Brain pericyte (primary cell): ENCODE results near the gene SHMT2.

ENCODE experiments used
- DNase-seq: peaks from one replicate; pipeline ENCODE4 v3.0.0-alpha.2; 2012; ENCODE audit warnings: low read depth, low spot score

SHMT2 gene

GRCh38 chr12:57196956-57197355 is 32.6 kb upstream of the SHMT2 start:
- DNase-seq = no peak

DNA sequence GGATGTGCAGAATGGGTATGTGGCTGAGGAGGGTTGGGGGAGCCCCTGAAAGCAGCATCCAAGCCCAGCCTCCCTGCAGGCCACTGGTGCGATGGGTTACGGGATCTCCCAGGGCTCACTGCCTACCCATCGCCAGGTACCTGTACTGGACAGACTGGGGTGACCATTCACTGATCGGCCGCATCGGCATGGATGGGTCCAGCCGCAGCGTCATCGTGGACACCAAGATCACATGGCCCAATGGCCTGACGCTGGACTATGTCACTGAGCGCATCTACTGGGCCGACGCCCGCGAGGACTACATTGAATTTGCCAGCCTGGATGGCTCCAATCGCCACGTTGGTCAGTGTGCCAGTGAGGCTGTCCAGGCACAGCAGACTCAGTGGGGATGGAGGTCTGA is 31.2 kb upstream of the SHMT2 start:
- DNase-seq = no peak

- no peak for DNase-seq
These were observed 30.3 kb upstream of the SHMT2 start for GRCh38 chr12:57199191-57199590.

GRCh38 chr12:57200497-57200896 is 29.0 kb upstream of the SHMT2 start:
- no peak for DNase-seq

- no peak for DNase-seq
These were observed 28.3 kb upstream of the SHMT2 start for GRCh38 chr12:57201219-57201618.

- no peak for DNase-seq
These were observed 27.9 kb upstream of the SHMT2 start for GRCh38 chr12:57201631-57202030.

DNA sequence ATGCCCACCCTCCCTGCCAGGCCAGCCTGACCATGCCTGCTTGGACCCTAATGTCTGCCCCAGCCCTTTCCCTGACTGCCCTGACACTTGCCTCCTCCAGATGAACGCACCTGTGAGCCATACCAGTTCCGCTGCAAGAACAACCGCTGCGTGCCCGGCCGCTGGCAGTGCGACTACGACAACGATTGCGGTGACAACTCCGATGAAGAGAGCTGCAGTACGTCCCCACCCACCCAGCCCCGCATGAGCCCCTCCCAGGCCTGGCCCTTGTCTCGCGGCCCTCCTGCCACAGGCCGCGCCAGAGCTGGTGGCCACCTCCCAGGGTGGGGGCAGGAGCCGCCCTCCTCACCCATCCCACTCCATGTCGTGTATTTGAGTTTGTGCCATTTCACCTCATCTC is 27.2 kb upstream of the SHMT2 start:
- DNase-seq = no peak

GRCh38 chr12:57203201-57203600 is 26.3 kb upstream of the SHMT2 start:
- no peak for DNase-seq

DNA sequence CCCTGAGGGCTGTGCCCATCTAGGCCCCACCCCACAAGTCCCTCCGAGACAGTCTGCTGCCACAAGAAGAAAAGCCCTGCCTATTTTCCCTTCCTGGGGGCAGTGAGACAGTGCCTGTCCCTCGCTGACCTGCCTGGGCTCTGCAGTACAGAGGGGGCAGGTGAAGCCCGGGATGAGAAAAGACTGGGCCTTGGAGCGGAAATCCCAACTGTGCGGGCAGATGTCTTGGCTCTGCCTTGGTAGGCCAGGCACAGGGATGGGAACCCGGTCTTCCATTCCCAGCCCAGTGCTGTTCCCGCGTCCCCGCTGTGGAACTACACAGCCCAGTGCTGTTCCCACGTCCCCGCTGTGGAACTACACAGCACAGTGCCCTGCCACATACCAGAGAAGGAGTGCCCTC is 25.7 kb upstream of the SHMT2 start:
- DNase-seq = no peak

GRCh38 chr12:57204454-57204853 is 25.1 kb upstream of the SHMT2 start:
- no peak for DNase-seq

GRCh38 chr12:57205186-57205585 is 24.3 kb upstream of the SHMT2 start:
- no peak for DNase-seq

DNA sequence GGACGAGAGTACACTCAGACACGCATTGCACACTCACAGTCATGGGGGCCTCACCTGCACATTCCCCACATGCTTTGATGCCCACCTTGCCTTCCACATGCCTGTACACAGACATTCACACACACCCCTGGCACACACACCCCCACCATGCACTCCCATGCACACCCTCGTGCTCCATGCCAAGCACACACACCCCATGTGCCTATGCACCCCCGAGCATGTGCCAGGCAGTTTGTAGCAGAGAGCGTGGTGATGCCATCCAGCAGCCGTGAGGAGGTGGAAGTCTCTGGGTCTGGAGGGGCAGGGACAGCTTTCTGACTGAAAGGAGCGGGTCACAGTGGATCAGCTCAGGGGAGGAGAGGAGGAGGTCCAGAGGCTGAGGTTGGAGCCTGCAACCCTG is 23.6 kb upstream of the SHMT2 start:
- no peak for DNase-seq

- DNase-seq = no peak
These were observed 21.5 kb upstream of the SHMT2 start for GRCh38 chr12:57207731-57208630.

- DNase-seq = no peak
These were observed 20.8 kb upstream of the SHMT2 start for GRCh38 chr12:57208631-57209282.

DNA sequence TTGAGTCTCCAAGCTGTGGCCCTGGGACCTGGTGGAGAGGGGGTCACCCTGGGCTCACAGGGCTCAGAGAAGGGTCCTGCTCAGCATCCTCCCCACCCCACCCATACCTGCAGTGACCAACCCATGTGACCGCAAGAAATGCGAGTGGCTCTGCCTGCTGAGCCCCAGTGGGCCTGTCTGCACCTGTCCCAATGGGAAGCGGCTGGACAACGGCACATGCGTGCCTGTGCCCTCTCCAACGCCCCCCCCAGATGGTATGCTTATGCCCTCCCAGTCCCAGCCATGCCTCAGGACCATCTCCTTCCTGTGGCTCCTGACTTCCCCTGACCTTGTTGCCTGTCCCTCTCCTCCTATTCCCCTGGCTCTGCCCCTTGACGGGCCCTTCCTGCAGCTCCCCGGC is 19.6 kb upstream of the SHMT2 start:
- DNase-seq = no peak

DNA sequence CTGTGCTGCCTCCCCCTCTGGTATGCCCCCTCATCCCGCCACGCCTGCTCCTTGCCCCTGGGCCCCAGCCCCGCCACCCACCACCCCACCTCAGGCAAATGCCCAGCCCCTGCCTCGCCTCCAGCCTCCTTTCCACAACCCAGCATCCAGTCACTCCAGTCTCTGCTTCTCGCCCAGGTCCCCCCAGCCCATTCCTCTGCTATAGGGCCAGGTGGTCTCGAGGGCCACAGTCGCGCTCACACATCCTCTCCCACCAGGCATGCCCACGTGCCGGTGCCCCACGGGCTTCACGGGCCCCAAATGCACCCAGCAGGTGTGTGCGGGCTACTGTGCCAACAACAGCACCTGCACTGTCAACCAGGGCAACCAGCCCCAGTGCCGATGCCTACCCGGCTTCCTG is 19.1 kb upstream of the SHMT2 start:
- no peak for DNase-seq

DNA sequence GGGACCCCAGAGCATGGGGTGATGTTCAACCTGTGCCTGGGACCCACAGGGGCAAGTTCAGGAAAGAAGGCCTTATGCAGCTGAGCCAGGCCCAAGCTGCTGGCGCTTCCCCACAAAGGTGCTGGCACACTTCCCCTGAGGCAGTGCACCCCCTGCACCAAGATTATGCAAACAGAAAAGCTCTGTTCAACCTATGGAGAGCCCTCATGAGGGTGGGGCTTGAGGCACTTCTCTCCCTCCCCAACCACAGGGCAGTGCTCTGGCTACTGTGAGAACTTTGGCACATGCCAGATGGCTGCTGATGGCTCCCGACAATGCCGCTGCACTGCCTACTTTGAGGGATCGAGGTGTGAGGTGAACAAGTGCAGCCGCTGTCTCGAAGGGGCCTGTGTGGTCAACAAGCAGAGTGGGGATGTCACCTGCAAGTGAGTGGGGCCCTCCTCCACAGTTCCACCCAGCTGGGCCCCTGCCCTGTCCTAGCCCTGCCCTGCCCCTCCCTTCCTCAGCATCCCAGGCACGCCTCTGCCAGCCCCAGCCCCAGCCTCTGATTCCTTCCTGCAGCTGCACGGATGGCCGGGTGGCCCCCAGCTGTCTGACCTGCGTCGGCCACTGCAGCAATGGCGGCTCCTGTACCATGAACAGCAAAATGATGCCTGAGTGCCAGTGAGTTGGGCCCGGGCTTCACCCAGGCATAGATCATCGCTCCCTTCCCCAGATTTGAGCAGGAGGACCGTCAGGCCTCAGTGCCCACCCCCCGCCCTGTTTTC is 18.4 kb upstream of the SHMT2 start:
- no peak for DNase-seq

- DNase-seq = no peak
These were observed 17.5 kb upstream of the SHMT2 start for GRCh38 chr12:57211791-57212700.

DNA sequence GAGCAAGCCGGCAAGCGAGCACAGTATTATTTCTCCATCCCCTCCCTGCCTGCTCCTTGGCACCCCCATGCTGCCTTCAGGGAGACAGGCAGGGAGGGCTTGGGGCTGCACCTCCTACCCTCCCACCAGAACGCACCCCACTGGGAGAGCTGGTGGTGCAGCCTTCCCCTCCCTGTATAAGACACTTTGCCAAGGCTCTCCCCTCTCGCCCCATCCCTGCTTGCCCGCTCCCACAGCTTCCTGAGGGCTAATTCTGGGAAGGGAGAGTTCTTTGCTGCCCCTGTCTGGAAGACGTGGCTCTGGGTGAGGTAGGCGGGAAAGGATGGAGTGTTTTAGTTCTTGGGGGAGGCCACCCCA is 16.8 kb upstream of the SHMT2 start:
- DNase-seq = no peak

GRCh38 chr12:57213058-57213715 is 16.3 kb upstream of the SHMT2 start:
- DNase-seq = peak; percentile 64
